ENCODE results near the gene SKI. TPM values are rescaled to one million over a fixed set of nuclear protein-coding genes. Genes with fewer than 3 reads are reported as not detected.

The SKI gene
- total and polyA plus RNA-seq, 9 of the 15 experiments (the other 6 are each of a cell fraction or from before 2014, with no cell fraction given) = 0.10 to 60.5 (median 4.6) TPM

GRCh38 chr1:2194898-2195673 lies 33.0 kb upstream of the SKI start (continued):
- TF ChIP-seq ATF1 (CRISPR knock-in tag; IDR thresholded peaks at IDR 0.05) (no peak), ATF1 (tag; IDR thresholded peaks at IDR 0.05) (peak; percentile 49), MGA (IDR thresholded peaks at IDR 0.05) (no peak; the same call in 1 of the 2 replicates), SOX6 (IDR thresholded peaks at IDR 0.05) (0 out of 2 replicates have a peak, but pooled peaks have one; percentile 14), IRF9 (tag; IDR thresholded peaks at IDR 0.05) (no peak), CGGBP1 (CRISPR knock-in tag; IDR thresholded peaks at IDR 0.05) (no peak), ZNF347 (CRISPR knock-in tag; IDR thresholded peaks at IDR 0.05; ENCODE audit: low read depth) (no peak), SAFB2 (IDR thresholded peaks at IDR 0.05; ENCODE audit: borderline replicate concordance, low read depth, low read length, severe bottlenecking) (no peak), ZNF511 (CRISPR knock-in tag; IDR thresholded peaks at IDR 0.05) (no peak), CREB5 (CRISPR knock-in tag; IDR thresholded peaks at IDR 0.05) (no peak), DDX20 (tag; IDR thresholded peaks at IDR 0.05; ENCODE audit: low read depth) (no peak), PHB (CRISPR knock-in tag; IDR thresholded peaks at IDR 0.05) (no peak), XRCC5 (IDR thresholded peaks at IDR 0.05; ENCODE audit: low read depth, low read length) (peak; percentile 96)

All from K562 (cell line).